HEK293 (cell line): Measurements from ENCODE around the gene SERPINA12.

Experiments used
- CTCF ChIA-PET: fragments of 350-600 bp; formaldehyde crosslinking; extraction: SDS; loops from one replicate; lab custom pipeline; 2021; ENCODE audit warnings: antibody characterized with exemption; lab: Yijun Ruan, JAX
- POLR2A ChIA-PET: fragments of 300-600 bp; formaldehyde crosslinking; extraction: SDS; loops from one replicate; lab custom pipeline; 2020; ENCODE audit warnings: antibody characterized with exemption, inconsistent platforms; lab: Yijun Ruan, JAX
- H3K27ac ChIP-seq: fragments of 200-500 bp; sonication (Bioruptor generic); 2 replicates; pipeline ENCODE4 v1.5.1; 2014; ENCODE audit warnings: low read depth, low read length, control low read depth, inconsistent platforms; ENCODE audit errors: extremely low read depth
- H3K36me3 ChIP-seq, 2 experiments: fragments of 200-500 bp in 1 of 2; sonication (Bioruptor generic) in 1 of 2; 1 replicate in 1 of 2; 2 replicates in 1 of 2; pipeline ENCODE4 v1.5.1; 2014 to 2017; ENCODE audit warnings: inconsistent platforms in 2 of 2, low read length in 2 of 2; ENCODE audit not compliant: control insufficient read depth in 2 of 2, insufficient read depth in 1 of 2
- H3K4me1 ChIP-seq: fragments of 200-500 bp; sonication (Bioruptor generic); 2 replicates; pipeline ENCODE4 v1.5.1; 2014; ENCODE audit warnings: mild to moderate bottlenecking, low read length, inconsistent platforms; ENCODE audit not compliant: control insufficient read depth, insufficient read depth
- H3K4me3 ChIP-seq: 2 replicates; pipeline ENCODE4 v1.5.1; 2011; ENCODE audit warnings: low read depth, mild to moderate bottlenecking, control low read depth, low read length, moderate library complexity
- H3K9me3 ChIP-seq: fragments of 200-500 bp; sonication (Bioruptor generic); 2 replicates; pipeline ENCODE4 v1.5.1; 2014; ENCODE audit warnings: low read depth, low read length, inconsistent platforms; ENCODE audit not compliant: control insufficient read depth, insufficient read depth
- FEZF1 ChIP-seq: fragments of 450-650 bp; formaldehyde crosslinking; IDR thresholded peaks from 2 replicates; pipeline ENCODE4 v1.5.1; 2016; ENCODE audit warnings: missing biosample characterization, missing genetic modification characterization
- HOXA7 ChIP-seq: sonication (generic); formaldehyde crosslinking; IDR thresholded peaks from 2 replicates; pipeline ENCODE4 v1.8.1; 2022; ENCODE audit warnings: missing genetic modification reagents, borderline replicate concordance
- KLF17 ChIP-seq: fragments of 450-650 bp; formaldehyde crosslinking; IDR thresholded peaks from 2 replicates; pipeline ENCODE4 v1.5.1; 2016; ENCODE audit warnings: missing biosample characterization, missing genetic modification characterization
- MEIS1 ChIP-seq: sonication (generic); formaldehyde crosslinking; IDR thresholded peaks from 2 replicates; pipeline ENCODE4 v1.8.1; 2022; ENCODE audit warnings: missing genetic modification reagents, mild to moderate bottlenecking, borderline replicate concordance
- ZBTB20 ChIP-seq: fragments of 450-650 bp; formaldehyde crosslinking; IDR thresholded peaks from 2 replicates; pipeline ENCODE4 v1.5.1; 2016; ENCODE audit warnings: missing biosample characterization, missing genetic modification characterization
- ZBTB26 ChIP-seq: fragments of 450-650 bp; formaldehyde crosslinking; optimal IDR thresholded peaks from 2 replicates; pipeline ENCODE3; 2016; ENCODE audit warnings: missing biosample characterization, mild to moderate bottlenecking, missing genetic modification characterization
- ZEB2 ChIP-seq: fragments of 450-650 bp; formaldehyde crosslinking; IDR thresholded peaks from 2 replicates; pipeline ENCODE4 v1.5.1; 2016; ENCODE audit warnings: missing biosample characterization, missing genetic modification characterization
- ZFP41 ChIP-seq: fragments of 450-650 bp; formaldehyde crosslinking; IDR thresholded peaks from 2 replicates; pipeline ENCODE4 v1.5.1; 2016; ENCODE audit warnings: missing biosample characterization, missing genetic modification characterization, borderline replicate concordance
- ZNF10 ChIP-seq: fragments of 450-650 bp; formaldehyde crosslinking; IDR thresholded peaks from 2 replicates; pipeline ENCODE4 v1.5.1; 2017; ENCODE audit warnings: missing biosample characterization, missing genetic modification characterization
- ZNF138 ChIP-seq: fragments of 450-650 bp; formaldehyde crosslinking; IDR thresholded peaks from 2 replicates; pipeline ENCODE4 v1.5.1; 2016; ENCODE audit warnings: missing biosample characterization, missing genetic modification characterization, borderline replicate concordance
- ZNF155 ChIP-seq: fragments of 450-650 bp; formaldehyde crosslinking; IDR thresholded peaks from 2 replicates; pipeline ENCODE4 v1.5.1; 2016; ENCODE audit warnings: missing biosample characterization, missing genetic modification characterization
- ZNF202 ChIP-seq: fragments of 450-650 bp; formaldehyde crosslinking; IDR thresholded peaks from 2 replicates; pipeline ENCODE4 v1.5.1; 2016; ENCODE audit warnings: missing biosample characterization, missing genetic modification characterization, borderline replicate concordance
- ZNF221 ChIP-seq: fragments of 450-650 bp; formaldehyde crosslinking; IDR thresholded peaks from 2 replicates; pipeline ENCODE4 v1.5.1; 2017; ENCODE audit warnings: missing biosample characterization, missing genetic modification characterization, borderline replicate concordance
- ZNF23 ChIP-seq: fragments of 450-650 bp; formaldehyde crosslinking; IDR thresholded peaks from 2 replicates; pipeline ENCODE4 v1.5.1; 2016; ENCODE audit warnings: missing biosample characterization, missing genetic modification characterization, borderline replicate concordance
- ZNF335 ChIP-seq: fragments of 450-650 bp; formaldehyde crosslinking; conservative IDR thresholded peaks from 2 replicates; pipeline ENCODE4 v1.5.1; 2016; ENCODE audit warnings: missing biosample characterization, missing genetic modification characterization
- ZNF423 ChIP-seq: fragments of 450-650 bp; formaldehyde crosslinking; IDR thresholded peaks from 2 replicates; pipeline ENCODE4 v1.5.1; 2016; ENCODE audit warnings: missing biosample characterization, missing genetic modification characterization
- ZNF473 ChIP-seq: fragments of 450-650 bp; formaldehyde crosslinking; IDR thresholded peaks from 2 replicates; pipeline ENCODE4 v1.5.1; 2017; ENCODE audit warnings: missing biosample characterization, missing genetic modification characterization
- ZNF48 ChIP-seq: fragments of 450-650 bp; formaldehyde crosslinking; IDR thresholded peaks from 2 replicates; pipeline ENCODE4 v1.5.1; 2016; ENCODE audit warnings: missing biosample characterization, missing genetic modification characterization
- ZNF555 ChIP-seq: fragments of 450-650 bp; formaldehyde crosslinking; conservative IDR thresholded peaks from 2 replicates; pipeline ENCODE4 v1.5.1; 2017; ENCODE audit warnings: missing biosample characterization, mild to moderate bottlenecking, missing genetic modification characterization, inconsistent platforms
- ZNF626 ChIP-seq: fragments of 450-650 bp; sonication (Bioruptor Pico); formaldehyde crosslinking; IDR thresholded peaks from 2 replicates; pipeline ENCODE4 v1.5.1; 2018; ENCODE audit warnings: missing biosample characterization, missing genetic modification characterization, inconsistent platforms
- ZNF692 ChIP-seq: fragments of 450-650 bp; formaldehyde crosslinking; IDR thresholded peaks from 2 replicates; pipeline ENCODE4 v1.5.1; 2016; ENCODE audit warnings: missing biosample characterization, missing genetic modification characterization
- ZNF785 ChIP-seq: fragments of 450-650 bp; formaldehyde crosslinking; IDR thresholded peaks from 2 replicates; pipeline ENCODE4 v1.5.1; 2016; ENCODE audit warnings: missing biosample characterization, missing genetic modification characterization
- ZSCAN18 ChIP-seq: fragments of 450-650 bp; formaldehyde crosslinking; IDR thresholded peaks from 2 replicates; pipeline ENCODE4 v1.5.1; 2016; ENCODE audit warnings: missing biosample characterization, missing genetic modification characterization
- TF ChIP-seq, protein P1 (sequence below): fragments of 450-650 bp; formaldehyde crosslinking; IDR thresholded peaks from 2 replicates; pipeline ENCODE4 v1.5.1; 2017; ENCODE audit warnings: missing biosample characterization, missing genetic modification characterization
- TF ChIP-seq, protein P2 (sequence below): fragments of 450-650 bp; formaldehyde crosslinking; IDR thresholded peaks from 2 replicates; pipeline ENCODE4 v1.5.1; 2017; ENCODE audit warnings: missing biosample characterization, missing genetic modification characterization
- TF ChIP-seq, protein P3 (sequence below): fragments of 450-650 bp; formaldehyde crosslinking; IDR thresholded peaks from 2 replicates; pipeline ENCODE4 v1.5.1; 2016; ENCODE audit warnings: missing biosample characterization, missing genetic modification characterization

The SERPINA12 gene

DNA sequence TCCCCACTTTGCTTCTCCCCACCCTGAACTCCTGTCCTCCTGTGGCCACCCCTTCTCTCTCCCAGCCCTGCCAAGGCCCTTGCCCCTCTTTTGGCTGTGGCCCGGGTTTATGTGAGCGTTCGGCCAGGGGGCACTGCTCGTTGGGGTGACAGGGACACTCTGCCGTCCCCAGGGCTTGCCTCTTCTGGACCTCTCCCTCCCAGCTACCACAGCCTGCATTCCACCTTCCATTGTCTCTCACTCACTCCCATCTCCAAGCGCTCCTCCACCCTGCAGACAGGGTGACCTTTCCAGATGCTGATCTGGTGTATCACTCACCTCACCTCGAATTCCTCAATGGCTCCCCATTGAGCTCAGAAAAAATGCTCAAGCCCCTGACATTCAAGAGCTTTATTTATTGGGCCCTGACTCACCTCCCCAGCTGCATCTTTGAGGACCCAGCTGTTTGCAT lies 34.7 kb downstream of the SERPINA12 start:
- ChIA-PET CTCF (interaction anchor here (0.7 to 4.6 kb wide), 2 partner anchors 11 to 14 kb away, joined by 3 to 29 read pairs; no protein-coding TSS in a partner anchor), POLR2A (no interaction called here)

DNA sequence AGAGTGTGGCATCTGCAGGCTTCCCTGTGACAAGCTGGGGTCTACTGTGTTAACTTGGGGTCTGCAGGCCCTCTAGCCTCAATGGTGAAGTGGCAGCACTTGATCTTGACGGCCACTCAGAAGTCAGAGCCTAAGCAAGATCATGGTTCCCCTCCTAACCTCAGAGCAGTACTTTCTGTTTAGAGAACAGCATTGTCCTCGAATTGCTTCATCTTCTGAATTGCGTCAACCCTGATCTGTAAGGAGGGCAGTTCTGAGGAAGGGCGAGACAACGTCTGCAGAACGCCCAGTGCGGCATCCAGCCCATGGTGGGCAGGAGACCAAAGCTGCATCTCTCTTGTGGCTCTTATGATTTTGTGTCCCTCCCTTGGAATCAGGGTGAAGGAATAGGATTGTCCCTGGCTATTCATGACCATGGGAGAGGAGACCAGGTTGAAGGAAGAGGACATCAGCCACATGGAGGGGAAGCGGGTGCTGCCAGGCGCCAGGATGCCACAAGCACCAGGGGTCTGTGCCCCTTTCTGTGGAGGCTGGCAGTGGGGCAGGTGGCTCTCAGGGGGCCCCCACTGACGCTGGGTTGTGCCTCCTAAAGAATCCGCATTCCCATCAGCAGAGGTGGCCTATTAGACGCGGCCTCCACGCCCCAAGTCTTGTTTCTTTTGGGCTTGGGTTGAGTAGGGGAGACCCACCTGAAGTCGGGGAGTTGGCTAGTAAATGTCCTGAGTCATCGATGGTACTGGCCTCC lies 35.4 kb downstream of the SERPINA12 start:
- no peaks in the 10 kb centered on the region for H3K36me3 ChIP-seq
- no peaks in the 10 kb centered on the region for H3K9me3 ChIP-seq
- no peaks in the 10 kb centered on the region for H3K4me1 ChIP-seq
- ChIA-PET CTCF (no interaction called here), POLR2A (no interaction called here)
- H3K4me3 ChIP-seq = no peak overlapping the region
- no peak overlapping the region for H3K27ac ChIP-seq
- TF ChIP-seq ZFP41 (tag by site-specific recombination) (no peak), ZNF785 (tag by site-specific recombination) (no peak), ZNF138 (tag by site-specific recombination) (no peak), ZBTB26 (tag by site-specific recombination) (no peak), ZNF473 (tag by site-specific recombination) (no peak), ZNF23 (tag by site-specific recombination) (no peak), FEZF1 (no peak), ZBTB20 (tag by site-specific recombination) (no peak), ZNF335 (tag by site-specific recombination) (no peak), ZNF423 (tag by site-specific recombination) (no peak), KLF17 (tag by site-specific recombination) (no peak)
- TF ChIP-seq, protein P1, sequence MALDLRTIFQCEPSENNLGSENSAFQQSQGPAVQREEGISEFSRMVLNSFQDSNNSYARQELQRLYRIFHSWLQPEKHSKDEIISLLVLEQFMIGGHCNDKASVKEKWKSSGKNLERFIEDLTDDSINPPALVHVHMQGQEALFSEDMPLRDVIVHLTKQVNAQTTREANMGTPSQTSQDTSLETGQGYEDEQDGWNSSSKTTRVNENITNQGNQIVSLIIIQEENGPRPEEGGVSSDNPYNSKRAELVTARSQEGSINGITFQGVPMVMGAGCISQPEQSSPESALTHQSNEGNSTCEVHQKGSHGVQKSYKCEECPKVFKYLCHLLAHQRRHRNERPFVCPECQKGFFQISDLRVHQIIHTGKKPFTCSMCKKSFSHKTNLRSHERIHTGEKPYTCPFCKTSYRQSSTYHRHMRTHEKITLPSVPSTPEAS = no peak

More for the DNA sequence above, 34.7 kb downstream of the SERPINA12 start:
- H3K36me3 ChIP-seq = no peaks in the 10 kb centered on the region
- no peaks in the 10 kb centered on the region for H3K4me1 ChIP-seq
- no peak overlapping the region for H3K4me3 ChIP-seq
- no peaks in the 10 kb centered on the region for H3K9me3 ChIP-seq
- TF ChIP-seq MEIS1 (CRISPR knock-in tag) (no peak), ZEB2 (tag by site-specific recombination) (no peak), ZNF626 (tag by site-specific recombination) (no peak), ZNF202 (tag by site-specific recombination) (no peak), ZNF555 (tag by site-specific recombination) (no peak), ZNF155 (tag by site-specific recombination) (no peak), ZSCAN18 (tag by site-specific recombination) (no peak), ZNF692 (tag by site-specific recombination) (no peak), HOXA7 (no peak), ZNF221 (no peak), ZBTB20 (tag by site-specific recombination) (no peak), ZFP41 (tag by site-specific recombination) (no peak), ZNF10 (no peak), ZNF48 (no peak)
- TF ChIP-seq, protein P2, sequence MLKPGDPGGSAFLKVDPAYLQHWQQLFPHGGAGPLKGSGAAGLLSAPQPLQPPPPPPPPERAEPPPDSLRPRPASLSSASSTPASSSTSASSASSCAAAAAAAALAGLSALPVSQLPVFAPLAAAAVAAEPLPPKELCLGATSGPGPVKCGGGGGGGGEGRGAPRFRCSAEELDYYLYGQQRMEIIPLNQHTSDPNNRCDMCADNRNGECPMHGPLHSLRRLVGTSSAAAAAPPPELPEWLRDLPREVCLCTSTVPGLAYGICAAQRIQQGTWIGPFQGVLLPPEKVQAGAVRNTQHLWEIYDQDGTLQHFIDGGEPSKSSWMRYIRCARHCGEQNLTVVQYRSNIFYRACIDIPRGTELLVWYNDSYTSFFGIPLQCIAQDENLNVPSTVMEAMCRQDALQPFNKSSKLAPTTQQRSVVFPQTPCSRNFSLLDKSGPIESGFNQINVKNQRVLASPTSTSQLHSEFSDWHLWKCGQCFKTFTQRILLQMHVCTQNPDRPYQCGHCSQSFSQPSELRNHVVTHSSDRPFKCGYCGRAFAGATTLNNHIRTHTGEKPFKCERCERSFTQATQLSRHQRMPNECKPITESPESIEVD (tag by site-specific recombination) = no peak
- TF ChIP-seq, protein P3, sequence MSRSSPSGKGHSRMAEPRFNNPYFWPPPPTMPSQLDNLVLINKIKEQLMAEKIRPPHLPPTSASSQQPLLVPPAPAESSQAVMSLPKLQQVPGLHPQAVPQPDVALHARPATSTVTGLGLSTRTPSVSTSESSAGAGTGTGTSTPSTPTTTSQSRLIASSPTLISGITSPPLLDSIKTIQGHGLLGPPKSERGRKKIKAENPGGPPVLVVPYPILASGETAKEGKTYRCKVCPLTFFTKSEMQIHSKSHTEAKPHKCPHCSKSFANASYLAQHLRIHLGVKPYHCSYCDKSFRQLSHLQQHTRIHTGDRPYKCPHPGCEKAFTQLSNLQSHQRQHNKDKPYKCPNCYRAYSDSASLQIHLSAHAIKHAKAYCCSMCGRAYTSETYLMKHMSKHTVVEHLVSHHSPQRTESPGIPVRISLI (tag by site-specific recombination) = no peak
- H3K27ac ChIP-seq = no peak overlapping the region
